Activated T-cell treated with anti-CD3 and anti-CD28 coated beads, Interleukin-2, amount 50 U/mL, for 4 hours (primary cell): Measurements from ENCODE around the gene CACNA2D1. TPM values are rescaled to one million over a fixed set of nuclear protein-coding genes. Genes with fewer than 3 reads are reported as not detected.
A peak's percentile ranks its signal among the peaks of the same experiment; 100 is the strongest.
"Not testable (repeated sequence)": the region's sequence is repeated elsewhere in the genome, so short reads cannot be mapped to it uniquely, and the experiment has no call there.

ENCODE experiments used
- ATAC-seq, 2 donors: fragments of 200-7000 bp; cut with Tn5 transposase; one replicate each; pipeline ENCODE4 v1.10.0; 2021
- DNase-seq: peaks from one replicate; pipeline ENCODE4 v3.0.0-alpha.2; 2020
- H3K27me3 Mint-ChIP-seq: one replicate; pipeline ENCODE4 v1.8.0; 2021; ENCODE audit warnings: low read depth, mixed read lengths
- H3K36me3 Mint-ChIP-seq: one replicate; pipeline ENCODE4 v1.8.0; 2022; ENCODE audit warnings: mixed read lengths; ENCODE audit not compliant: insufficient read depth
- H3K4me1 Mint-ChIP-seq: one replicate; pipeline ENCODE4 v1.8.0; 2021; ENCODE audit warnings: low read depth, mixed read lengths
- H3K4me3 Mint-ChIP-seq: one replicate; pipeline ENCODE4 v1.8.0; 2021; ENCODE audit warnings: mild to moderate bottlenecking, moderate library complexity, mixed read lengths
- H3K9me3 Mint-ChIP-seq: one replicate; pipeline ENCODE4 v1.8.0; 2021; ENCODE audit warnings: mixed read lengths
- total RNA-seq, 3 donors: library from RNA; stranded (reverse); gene quantifications; one replicate each; pipeline ENCODE4 v1.2.1, GENCODE V29; 2021

The CACNA2D1 gene
- total RNA-seq, 3 donors from 2014 or later, result 0.03 to 0.24 (median 0.18) TPM

DNA sequence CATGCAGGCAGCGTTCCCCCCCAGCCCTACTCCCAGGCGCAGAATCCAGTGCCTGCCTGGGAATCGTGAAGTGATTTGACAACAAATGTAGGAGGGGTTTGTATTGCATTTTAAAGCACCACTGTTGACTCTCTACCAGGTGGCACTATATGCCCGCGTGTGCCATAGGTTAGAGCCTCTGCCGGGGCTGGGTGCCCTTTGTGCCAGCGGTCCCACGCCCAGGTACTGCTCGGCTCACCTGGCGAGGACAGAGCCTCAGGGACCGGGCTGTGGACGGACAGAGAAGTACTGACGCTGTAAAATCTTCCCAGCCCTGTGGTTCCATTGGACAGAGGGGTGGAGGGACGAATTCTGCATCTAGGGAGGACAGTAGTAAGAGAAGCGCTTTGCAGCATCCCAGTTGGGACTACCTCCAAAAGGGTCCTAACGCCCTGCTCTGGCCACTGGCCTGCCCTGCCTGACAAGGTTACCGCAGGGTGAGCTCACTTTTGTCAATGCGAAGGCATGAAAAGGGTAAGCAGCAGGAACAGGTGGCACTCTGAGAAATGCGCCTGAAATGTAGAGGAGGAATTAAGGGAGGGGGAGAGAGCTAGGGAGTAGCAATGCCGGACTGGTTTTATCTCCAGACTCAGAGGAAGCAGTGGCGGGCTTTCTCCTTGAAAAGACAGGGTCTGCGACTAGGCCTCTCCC, 788 bp upstream of the CACNA2D1 start:
- peaks cover 5% of the 10 kb centered on the region for H3K4me1 Mint-ChIP-seq
- peaks cover 36% of the 10 kb centered on the region for H3K27me3 Mint-ChIP-seq
- DNase-seq (no peak), ATAC-seq (peak in 1 of 2 donors; percentile 20)
- H3K36me3 Mint-ChIP-seq, result no peaks in the 10 kb centered on the region
- peak overlapping the region; percentile 54 for H3K4me3 Mint-ChIP-seq
- H3K9me3 Mint-ChIP-seq, result no peaks in the 10 kb centered on the region

DNA sequence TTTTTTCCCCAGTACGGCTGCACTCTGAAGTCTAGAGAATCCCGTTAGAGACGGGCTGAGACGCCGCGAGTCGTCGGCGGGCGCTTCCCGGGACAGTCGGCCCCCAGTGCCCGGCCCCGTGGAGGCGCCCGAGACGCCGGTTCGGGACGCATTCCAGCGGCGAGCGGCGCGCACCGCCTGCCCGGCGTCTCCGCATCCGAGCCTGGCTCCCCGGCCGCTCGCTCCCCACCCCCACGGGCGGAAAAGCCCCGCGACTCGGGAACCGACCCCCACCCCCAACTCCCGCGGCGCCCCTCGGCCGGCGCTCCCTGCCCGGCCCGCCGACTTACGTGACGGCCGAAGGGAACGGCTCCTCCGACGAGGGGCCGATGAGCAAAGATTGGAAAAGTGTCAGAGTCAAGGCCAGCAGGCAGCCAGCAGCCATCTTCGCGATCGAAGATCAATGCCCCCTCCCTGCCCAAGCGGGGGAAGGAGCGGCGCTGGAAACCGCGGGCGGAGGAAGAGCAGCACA, 486 bp downstream of the CACNA2D1 start:
- H3K36me3 Mint-ChIP-seq, result no peaks in the 10 kb centered on the region
- H3K27me3 Mint-ChIP-seq, result peaks cover 36% of the 10 kb centered on the region
- DNase-seq (no peak), ATAC-seq (peak; percentile 41 to 47)
- H3K4me3 Mint-ChIP-seq, result peak overlapping the region; percentile 21
- no peaks in the 10 kb centered on the region for H3K9me3 Mint-ChIP-seq
- peaks cover 5% of the 10 kb centered on the region for H3K4me1 Mint-ChIP-seq

DNA sequence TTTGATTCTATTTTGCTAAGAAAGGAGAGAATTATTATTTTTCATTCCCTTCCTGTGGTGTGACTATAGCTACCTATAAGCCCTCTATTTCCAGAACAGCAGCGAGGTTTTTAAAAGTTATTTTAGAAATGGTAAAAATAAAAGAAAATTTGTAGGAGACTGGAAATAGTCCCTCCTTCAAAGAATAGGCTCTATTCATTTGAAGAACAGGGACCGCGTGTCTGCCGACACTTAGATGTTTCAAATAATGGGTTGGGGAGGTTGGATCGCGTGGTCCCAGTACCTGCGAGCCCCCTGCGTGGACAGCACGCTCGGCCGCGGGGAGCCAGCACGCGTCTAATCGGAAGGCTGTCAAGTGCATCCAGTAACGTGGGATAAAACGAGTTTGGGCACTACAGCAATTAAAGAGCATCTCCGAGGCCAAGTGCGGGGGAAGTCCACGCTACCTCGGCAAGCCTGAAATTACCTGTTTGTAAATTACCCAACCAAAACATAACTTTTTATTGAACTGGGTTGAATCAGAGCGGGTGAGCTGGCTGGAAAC, 1.0 kb downstream of the CACNA2D1 start:
- Mint-ChIP-seq H3K27me3 (peaks cover 36% of the 10 kb centered on the region), H3K4me3 (peak overlapping the region; percentile 21), H3K36me3 (no peaks in the 10 kb centered on the region), H3K9me3 (no peaks in the 10 kb centered on the region), H3K4me1 (peaks cover 5% of the 10 kb centered on the region)
- no peak for DNase-seq
- ATAC-seq, result no peak

GRCh38 chr7:82441669-82442478, 1.7 kb downstream of the CACNA2D1 start:
- peaks cover 5% of the 10 kb centered on the region for H3K4me1 Mint-ChIP-seq
- ATAC-seq, result no peak
- DNase-seq, result no peak
- H3K9me3 Mint-ChIP-seq, result peaks cover under 1% of the 10 kb centered on the region
- no peaks in the 10 kb centered on the region for H3K36me3 Mint-ChIP-seq
- peak overlapping the region; percentile 9 for H3K4me3 Mint-ChIP-seq
- peaks cover 36% of the 10 kb centered on the region for H3K27me3 Mint-ChIP-seq

DNA sequence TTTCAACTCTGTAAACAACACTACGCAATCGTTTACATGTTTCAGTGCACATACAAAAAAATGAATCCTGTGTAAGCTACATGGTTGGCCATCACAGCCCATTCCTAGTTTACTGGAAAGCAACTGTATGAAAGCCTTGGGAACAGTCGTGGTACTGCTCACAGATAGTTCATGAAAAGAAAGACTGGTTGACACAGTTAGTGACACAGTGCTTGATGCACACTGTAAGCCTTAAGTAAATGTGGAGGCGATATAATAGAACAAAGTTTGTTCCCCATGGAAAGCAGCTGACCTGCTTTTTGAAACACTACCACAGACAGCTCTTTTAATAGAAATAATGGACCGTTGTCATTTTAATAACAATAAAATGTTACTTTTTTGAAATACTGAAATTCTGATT, 5.1 kb downstream of the CACNA2D1 start:
- ATAC-seq, result no peak
- peaks cover 23% of the 10 kb centered on the region for H3K27me3 Mint-ChIP-seq

DNA sequence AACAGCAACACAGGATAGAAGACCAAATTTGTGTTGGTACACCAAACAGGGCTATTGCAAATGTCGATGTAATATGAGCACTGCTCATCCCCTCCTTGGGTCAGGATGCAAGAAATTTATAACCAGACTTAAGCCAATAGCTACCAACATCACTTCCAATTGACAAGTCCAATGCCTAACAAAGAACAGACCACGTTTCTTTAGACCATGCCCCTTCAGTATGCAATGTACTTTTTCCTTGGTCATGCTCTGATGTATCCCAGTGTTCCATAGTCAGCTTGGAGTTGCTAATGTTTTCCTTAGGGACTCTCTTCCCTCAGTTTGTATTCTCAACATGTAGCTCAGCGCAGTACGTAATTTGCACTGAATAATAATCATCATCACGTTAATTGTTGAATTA, 7.8 kb downstream of the CACNA2D1 start:
- no peak overlapping the region for H3K4me3 Mint-ChIP-seq
- no peak for ATAC-seq
- peaks cover 11% of the 10 kb centered on the region for H3K9me3 Mint-ChIP-seq
- no peaks in the 10 kb centered on the region for H3K4me1 Mint-ChIP-seq
- no peaks in the 10 kb centered on the region for H3K36me3 Mint-ChIP-seq
- peaks cover 5% of the 10 kb centered on the region for H3K27me3 Mint-ChIP-seq
- no peak for DNase-seq

More for the DNA sequence above, 5.1 kb downstream of the CACNA2D1 start:
- no peak for DNase-seq
- no peaks in the 10 kb centered on the region for H3K36me3 Mint-ChIP-seq
- H3K4me1 Mint-ChIP-seq, result peaks cover 5% of the 10 kb centered on the region
- H3K4me3 Mint-ChIP-seq, result no peak overlapping the region
- H3K9me3 Mint-ChIP-seq, result peaks cover 6% of the 10 kb centered on the region

DNA sequence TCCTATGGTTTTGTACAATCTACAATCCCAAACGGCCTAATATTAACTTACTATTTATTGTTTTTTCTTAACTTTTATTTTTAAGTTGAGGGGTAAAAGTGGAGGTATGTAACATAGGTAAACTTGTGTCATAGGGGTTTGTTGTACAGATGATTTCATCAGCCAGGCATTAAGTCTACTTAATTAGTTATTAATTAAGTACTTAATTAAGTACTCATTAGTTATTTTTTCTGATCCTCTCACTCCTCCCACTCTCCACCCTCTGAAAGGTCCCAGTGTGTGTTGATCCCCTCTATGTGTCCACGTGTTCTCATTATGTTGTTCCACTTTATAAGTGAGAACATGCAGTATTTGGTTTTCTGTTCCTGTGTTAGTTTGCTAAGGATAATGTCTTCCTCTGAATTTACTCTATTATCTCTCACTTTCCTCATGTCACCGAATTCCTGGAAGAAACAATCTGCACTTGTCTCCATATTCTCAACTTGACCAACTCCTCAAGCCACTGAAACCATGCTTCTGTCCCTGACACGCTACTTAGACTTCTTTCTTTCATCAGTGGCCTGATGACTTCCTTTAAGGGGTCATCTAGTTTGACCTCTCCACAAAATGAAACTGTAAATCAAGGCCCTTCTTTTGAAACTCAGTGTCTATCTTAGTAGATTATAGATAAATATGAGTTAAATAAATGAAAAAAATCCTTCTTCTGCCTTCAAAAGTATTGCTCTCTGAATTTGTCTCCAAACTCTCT, 9.1 kb downstream of the CACNA2D1 start:
- H3K36me3 Mint-ChIP-seq, result no peaks in the 10 kb centered on the region

GRCh38 chr7:82433507-82433906, 10.1 kb downstream of the CACNA2D1 start:
- ATAC-seq, result no peak
- H3K27me3 Mint-ChIP-seq, result peaks cover 4% of the 10 kb centered on the region
- H3K4me1 Mint-ChIP-seq, result no peaks in the 10 kb centered on the region
- no peak for DNase-seq
- H3K9me3 Mint-ChIP-seq, result peaks cover 11% of the 10 kb centered on the region
- no peaks in the 10 kb centered on the region for H3K36me3 Mint-ChIP-seq
- no peak overlapping the region for H3K4me3 Mint-ChIP-seq

More for the DNA sequence above, 9.1 kb downstream of the CACNA2D1 start:
- DNase-seq (no peak), ATAC-seq (no peak)
- Mint-ChIP-seq H3K27me3 (peaks cover 4% of the 10 kb centered on the region), H3K4me3 (no peak overlapping the region), H3K9me3 (peaks cover 11% of the 10 kb centered on the region), H3K4me1 (no peaks in the 10 kb centered on the region)

DNA sequence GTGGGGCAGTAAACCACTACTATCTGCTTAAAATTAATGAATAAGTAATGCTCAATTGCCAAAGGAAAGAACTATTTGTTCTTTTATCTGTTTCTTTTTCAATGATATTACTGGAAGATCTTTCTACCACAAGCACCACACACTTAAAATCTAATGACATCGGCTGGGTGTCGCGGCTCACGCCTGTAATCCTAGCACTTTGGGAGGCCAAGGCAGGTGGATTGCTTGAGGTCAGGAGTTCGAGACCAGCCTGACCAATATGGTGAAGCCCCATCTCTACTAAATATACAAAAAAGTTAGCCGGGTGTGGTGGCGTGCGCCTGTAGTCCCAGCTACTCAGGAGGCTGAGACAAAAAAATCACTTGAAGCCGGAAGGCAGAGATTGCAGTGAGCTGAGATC, 10.8 kb downstream of the CACNA2D1 start:
- H3K9me3 Mint-ChIP-seq, result peaks cover 11% of the 10 kb centered on the region
- not testable (repeated sequence) for H3K4me3 Mint-ChIP-seq, DNase-seq, ATAC-seq, H3K4me1 Mint-ChIP-seq, H3K36me3 Mint-ChIP-seq, H3K27me3 Mint-ChIP-seq

GRCh38 chr7:82430500-82431465, 12.8 kb downstream of the CACNA2D1 start:
- Mint-ChIP-seq H3K36me3 (no peaks in the 10 kb centered on the region), H3K27me3 (no peaks in the 10 kb centered on the region), H3K4me3 (no peak overlapping the region), H3K4me1 (no peaks in the 10 kb centered on the region), H3K9me3 (peaks cover 6% of the 10 kb centered on the region)
- DNase-seq, result no peak
- no peak for ATAC-seq

GRCh38 chr7:82429408-82429807, 14.2 kb downstream of the CACNA2D1 start:
- peaks cover 6% of the 10 kb centered on the region for H3K9me3 Mint-ChIP-seq
- no peak overlapping the region for H3K4me3 Mint-ChIP-seq
- no peak for ATAC-seq
- no peaks in the 10 kb centered on the region for H3K27me3 Mint-ChIP-seq
- DNase-seq, result no peak
- no peaks in the 10 kb centered on the region for H3K4me1 Mint-ChIP-seq
- no peaks in the 10 kb centered on the region for H3K36me3 Mint-ChIP-seq

- H3K4me3 Mint-ChIP-seq, result no peak overlapping the region
- no peak for DNase-seq
- no peaks in the 10 kb centered on the region for H3K36me3 Mint-ChIP-seq
- no peak for ATAC-seq
- peaks cover 6% of the 10 kb centered on the region for H3K9me3 Mint-ChIP-seq
- H3K4me1 Mint-ChIP-seq, result no peaks in the 10 kb centered on the region
- no peaks in the 10 kb centered on the region for H3K27me3 Mint-ChIP-seq
These were observed 15.2 kb downstream of the CACNA2D1 start for GRCh38 chr7:82428186-82428961.

DNA sequence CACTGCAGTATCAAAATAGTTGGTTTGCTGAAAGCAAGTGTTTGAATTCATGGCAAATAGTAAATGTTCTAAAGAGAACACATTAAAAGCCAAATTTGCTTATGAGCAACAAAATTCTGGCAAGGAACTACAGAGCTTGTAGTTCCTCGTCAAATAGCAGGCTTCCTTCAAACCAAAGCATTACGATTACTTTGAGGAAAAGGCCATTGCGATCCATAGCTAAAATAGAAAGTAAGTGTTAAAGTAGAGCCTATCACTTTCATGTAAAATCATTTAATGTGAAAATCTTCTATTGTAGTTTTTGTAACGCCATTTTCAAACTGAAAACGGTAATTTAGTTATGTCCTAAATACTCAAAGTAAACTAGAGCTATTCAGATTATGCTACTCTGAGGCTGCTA, 20.1 kb downstream of the CACNA2D1 start:
- no peaks in the 10 kb centered on the region for H3K4me1 Mint-ChIP-seq
- H3K36me3 Mint-ChIP-seq, result no peaks in the 10 kb centered on the region
- no peaks in the 10 kb centered on the region for H3K27me3 Mint-ChIP-seq
- ATAC-seq, result no peak
- no peak overlapping the region for H3K4me3 Mint-ChIP-seq
- no peaks in the 10 kb centered on the region for H3K9me3 Mint-ChIP-seq
- no peak for DNase-seq
